Measurements from ENCODE around the gene ENTPD8. TPM values are rescaled to one million over a fixed set of nuclear protein-coding genes. Genes with fewer than 3 reads are reported as not detected.
A peak's percentile ranks its signal among the peaks of the same experiment; 100 is the strongest.

Gene ENTPD8
- total and polyA plus RNA-seq, 2 experiments from 2014 or later, result 7.1 to 16.5 TPM

GRCh38 chr9:137454597-137455358, 13.6 kb upstream of the ENTPD8 start:
- peak; percentile 64 for DNase-seq (ENCODE audit: low spot score)
- Histone ChIP-seq H4K20me1 (ENCODE audit: insufficient read depth, poor library complexity, severe bottlenecking) (peaks cover 3% of the 10 kb centered on the region), H3K4me2 (peak overlapping the region; percentile 75), H3K27me3 (no peaks in the 10 kb centered on the region), H3K27ac (peak overlapping the region; percentile 64), H3K4me1 (ENCODE audit: insufficient read depth) (peaks cover 4% of the 10 kb centered on the region), H3K36me3 (replicated peaks; ENCODE audit: insufficient read depth, low read depth) (no peaks in the 10 kb centered on the region), H3K79me2 (peaks cover 11% of the 10 kb centered on the region), H2AFZ (no peak overlapping the region), H3K9me2 (replicated peaks; ENCODE audit: insufficient read depth) (no peaks in the 10 kb centered on the region), H3K4me3 (no peak overlapping the region), H3K9me3 (ENCODE audit: low read depth) (no peaks in the 10 kb centered on the region)
- WGBS (ENCODE audit: low lambda C conversion rate, missing lambda C conversion rate), result 80% methylated on average over 30 of the region's 30 CpGs
- TF ChIP-seq EZH2 (IDR thresholded peaks at IDR 0.05; ENCODE audit: borderline replicate concordance) (no peak), CTCF (IDR thresholded peaks at IDR 0.05; ENCODE audit: poor library complexity) (no peak), EZH2phosphoT487 (IDR thresholded peaks at IDR 0.05; ENCODE audit: low read depth, severe bottlenecking, unreplicated experiment) (no peak)

- Histone ChIP-seq H3K9me3 (ENCODE audit: low read depth) (no peaks in the 10 kb centered on the region), H3K36me3 (replicated peaks; ENCODE audit: insufficient read depth, low read depth) (no peaks in the 10 kb centered on the region), H2AFZ (no peak overlapping the region), H3K4me2 (peak overlapping the region; percentile 75), H3K4me1 (ENCODE audit: insufficient read depth) (no peaks in the 10 kb centered on the region), H4K20me1 (ENCODE audit: insufficient read depth, poor library complexity, severe bottlenecking) (peaks cover 3% of the 10 kb centered on the region), H3K27ac (peak overlapping the region; percentile 64), H3K79me2 (peaks cover 11% of the 10 kb centered on the region), H3K27me3 (no peaks in the 10 kb centered on the region), H3K4me3 (no peak overlapping the region), H3K9me2 (replicated peaks; ENCODE audit: insufficient read depth) (no peaks in the 10 kb centered on the region)
- no peak for DNase-seq (ENCODE audit: low spot score)
- TF ChIP-seq EZH2 (IDR thresholded peaks at IDR 0.05; ENCODE audit: borderline replicate concordance) (no peak), EZH2phosphoT487 (IDR thresholded peaks at IDR 0.05; ENCODE audit: low read depth, severe bottlenecking, unreplicated experiment) (no peak), CTCF (IDR thresholded peaks at IDR 0.05; ENCODE audit: poor library complexity) (no peak)
- 61% methylated on average over 8 of the region's 24 CpGs for WGBS (ENCODE audit: low lambda C conversion rate, missing lambda C conversion rate)
These were observed 13.0 kb upstream of the ENTPD8 start for GRCh38 chr9:137454145-137454596.

GRCh38 chr9:137453643-137454081, 12.5 kb upstream of the ENTPD8 start:
- Histone ChIP-seq H3K36me3 (replicated peaks; ENCODE audit: insufficient read depth, low read depth) (no peaks in the 10 kb centered on the region), H4K20me1 (ENCODE audit: insufficient read depth, poor library complexity, severe bottlenecking) (peaks cover 3% of the 10 kb centered on the region), H3K4me2 (peak overlapping the region; percentile 70), H3K27me3 (no peaks in the 10 kb centered on the region), H3K9me2 (replicated peaks; ENCODE audit: insufficient read depth) (no peaks in the 10 kb centered on the region), H3K4me1 (ENCODE audit: insufficient read depth) (no peaks in the 10 kb centered on the region), H3K4me3 (no peak overlapping the region), H3K79me2 (peaks cover 10% of the 10 kb centered on the region), H3K9me3 (ENCODE audit: low read depth) (no peaks in the 10 kb centered on the region), H3K27ac (no peak overlapping the region), H2AFZ (no peak overlapping the region)
- whole genome bisulfite sequencing (ENCODE audit: low lambda C conversion rate, missing lambda C conversion rate), result 53% methylated on average over 13 of the region's 25 CpGs
- peak; percentile 77 for DNase-seq (ENCODE audit: low spot score)
- TF ChIP-seq EZH2phosphoT487 (IDR thresholded peaks at IDR 0.05; ENCODE audit: low read depth, severe bottlenecking, unreplicated experiment), result no peak
- no peak for TF ChIP-seq CTCF (IDR thresholded peaks at IDR 0.05; ENCODE audit: poor library complexity)
- no peak for TF ChIP-seq EZH2 (IDR thresholded peaks at IDR 0.05; ENCODE audit: borderline replicate concordance)

Measured in hepatocyte (in vitro differentiated cells).